HG03439 (cell line): ENCODE data around the gene ZMYM2.
A peak's percentile ranks its signal among the peaks of the same experiment; 100 is the strongest.
"Not testable (repeated sequence)": the region's sequence is repeated elsewhere in the genome, so short reads cannot be mapped to it uniquely, and the experiment has no call there.

Experiments
- ATAC-seq: cut with Tn5 transposase; IDR thresholded peaks from one replicate; pipeline ENCODE4 v1.9.1; 2021; ENCODE audit warnings: mild to moderate bottlenecking, moderate library complexity; ENCODE audit not compliant: unreplicated experiment

ZMYM2 gene

GRCh38 chr13:19982447-19983043 lies 24.0 kb downstream of the ZMYM2 start:
- no peak for ATAC-seq

GRCh38 chr13:19984430-19985218 lies 26.1 kb downstream of the ZMYM2 start:
- peak; percentile 64 for ATAC-seq

DNA sequence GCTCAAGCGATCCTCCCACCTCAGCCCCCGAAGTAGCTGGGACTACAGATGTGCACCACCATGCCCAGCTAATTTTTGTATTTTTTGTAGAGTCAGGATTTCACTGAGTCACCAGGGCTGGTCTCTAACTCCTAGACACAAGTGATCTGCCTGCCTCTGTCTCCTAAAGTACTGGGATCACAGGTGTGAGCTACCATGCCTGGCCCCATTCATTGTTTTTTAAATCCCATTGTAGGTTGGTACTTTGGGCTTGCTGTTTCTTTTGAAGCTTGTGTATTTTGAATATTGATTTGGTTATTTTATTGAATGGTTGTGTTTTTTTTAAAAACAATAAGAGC lies 26.7 kb downstream of the ZMYM2 start:
- ATAC-seq: no peak

DNA sequence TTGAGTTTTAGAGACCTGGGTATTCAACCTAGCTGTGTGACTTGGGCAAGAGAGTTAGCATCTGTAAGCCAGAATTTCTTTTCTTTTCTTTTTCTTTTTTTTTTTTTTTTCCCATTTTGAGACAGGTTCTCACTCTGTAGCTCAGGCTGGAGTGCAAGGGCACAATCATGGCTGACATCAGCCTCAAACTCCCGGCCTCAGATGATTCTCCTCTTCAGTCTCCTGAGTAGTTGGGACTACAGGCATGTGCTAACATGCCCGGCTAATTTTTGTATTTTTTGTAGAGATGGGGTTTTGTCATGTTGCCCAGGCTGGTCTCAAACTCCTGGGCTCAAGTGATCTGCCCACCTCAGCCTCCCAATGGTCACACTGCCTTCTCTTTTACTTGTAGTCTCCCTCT lies 33.0 kb downstream of the ZMYM2 start:
- no peak for ATAC-seq

- ATAC-seq: no peak
Measured at GRCh38 chr13:19993024-19993423, 34.5 kb downstream of the ZMYM2 start.

GRCh38 chr13:19998960-19999359 lies 40.4 kb downstream of the ZMYM2 start:
- no peak for ATAC-seq

- ATAC-seq: no peak
Measured at GRCh38 chr13:20000062-20000552, 41.6 kb downstream of the ZMYM2 start.

GRCh38 chr13:20001366-20002190 lies 43.1 kb downstream of the ZMYM2 start:
- ATAC-seq: no peak

- ATAC-seq: no peak
Measured at GRCh38 chr13:20002787-20003186, 44.3 kb downstream of the ZMYM2 start.

GRCh38 chr13:20006206-20006605 lies 47.7 kb downstream of the ZMYM2 start:
- ATAC-seq: no peak

DNA sequence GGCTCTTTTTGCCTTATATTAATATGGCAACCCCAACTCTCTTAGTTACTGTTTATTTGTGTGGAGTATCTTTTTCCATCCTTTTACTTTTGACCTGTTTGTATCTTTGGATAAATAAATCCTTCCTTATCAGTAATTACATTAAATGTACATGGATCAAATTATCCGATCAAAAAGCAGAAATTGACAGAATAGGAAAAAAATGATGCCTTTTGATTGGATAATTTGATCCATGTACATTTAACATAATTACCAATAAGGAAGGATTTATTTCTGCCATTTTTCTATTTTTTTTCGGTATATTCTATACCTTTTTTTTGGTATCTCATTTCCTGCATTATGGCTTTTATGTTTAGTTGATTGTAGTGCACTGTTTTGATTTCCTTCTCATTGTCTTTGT lies 57.2 kb downstream of the ZMYM2 start:
- no peak for ATAC-seq

DNA sequence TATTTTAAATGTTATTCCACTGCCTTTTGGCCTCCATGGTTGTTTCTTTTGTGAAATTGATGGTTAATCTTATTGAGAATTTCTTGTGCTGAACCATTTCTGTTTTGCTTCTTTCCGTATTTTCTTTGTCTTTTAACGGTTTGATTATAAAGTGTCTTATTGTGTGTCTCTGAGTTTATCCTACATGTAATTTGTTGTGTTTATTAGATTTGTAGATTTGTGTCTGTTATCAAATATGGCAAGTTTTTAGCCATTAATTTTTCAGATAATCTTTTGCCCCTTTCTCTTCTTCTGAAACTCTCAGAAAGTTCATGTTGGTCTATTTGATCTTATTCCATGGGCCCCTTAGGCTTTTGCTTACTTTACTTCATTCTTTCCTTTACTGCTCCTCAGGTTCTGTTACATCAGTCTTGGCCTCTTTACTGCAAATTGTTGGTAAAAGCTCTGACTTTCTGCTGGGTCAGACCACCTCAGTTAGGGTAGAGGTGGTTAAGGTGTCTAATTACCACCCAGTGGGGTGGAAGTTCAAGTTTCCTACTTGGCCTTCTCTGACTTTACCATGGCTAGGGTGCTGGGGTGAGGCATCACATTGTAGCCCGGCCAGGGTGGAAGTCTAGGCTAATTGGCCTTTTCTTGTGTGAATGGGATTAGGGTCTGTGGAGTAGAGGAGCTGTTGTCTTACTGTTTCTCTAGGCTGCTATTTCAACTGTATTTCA lies 58.3 kb downstream of the ZMYM2 start:
- ATAC-seq: no peak

- no peak for ATAC-seq
Measured at GRCh38 chr13:20017365-20017711, 58.8 kb downstream of the ZMYM2 start.

GRCh38 chr13:20019043-20019442 lies 60.5 kb downstream of the ZMYM2 start:
- no peak for ATAC-seq

DNA sequence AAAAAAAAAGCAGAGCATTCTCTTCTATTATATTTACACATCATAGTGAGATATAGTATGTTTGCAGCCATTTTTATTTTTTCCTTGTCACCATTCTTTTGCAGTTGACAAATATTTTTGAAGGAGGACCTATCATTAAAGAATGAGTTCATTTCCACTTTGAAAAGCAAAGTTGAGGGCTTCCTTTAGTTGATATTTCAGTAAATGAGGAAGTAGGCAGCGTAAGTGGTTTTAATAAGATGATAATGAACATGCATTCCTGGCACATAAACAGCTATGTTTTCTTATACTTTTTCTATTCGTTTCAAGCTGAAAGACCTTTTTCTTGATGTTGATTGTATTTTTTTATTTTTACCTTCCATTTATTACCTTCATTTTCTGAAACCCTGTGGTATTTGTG lies 66.2 kb downstream of the ZMYM2 start:
- ATAC-seq: no peak

DNA sequence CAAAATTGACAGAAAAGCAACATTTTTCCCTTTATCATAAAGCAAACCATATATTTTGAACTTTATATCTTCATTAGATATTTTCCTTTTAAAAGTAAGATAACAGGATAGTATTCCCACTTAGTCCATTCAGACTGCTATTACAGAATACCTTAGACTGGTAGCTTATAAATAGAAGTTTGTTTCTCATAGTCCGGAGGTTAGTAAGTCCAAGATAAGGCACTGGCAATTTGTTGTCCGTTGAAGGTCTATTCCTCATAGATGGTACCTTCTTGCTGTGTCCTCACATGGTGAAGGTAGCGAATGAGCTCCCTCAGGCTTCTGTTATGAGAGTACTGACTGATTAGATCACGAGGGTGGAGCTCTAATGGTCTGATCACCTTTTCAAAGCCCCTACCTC lies 70.4 kb downstream of the ZMYM2 start:
- ATAC-seq: no peak

GRCh38 chr13:20033486-20033885 lies 75.0 kb downstream of the ZMYM2 start:
- no peak for ATAC-seq

DNA sequence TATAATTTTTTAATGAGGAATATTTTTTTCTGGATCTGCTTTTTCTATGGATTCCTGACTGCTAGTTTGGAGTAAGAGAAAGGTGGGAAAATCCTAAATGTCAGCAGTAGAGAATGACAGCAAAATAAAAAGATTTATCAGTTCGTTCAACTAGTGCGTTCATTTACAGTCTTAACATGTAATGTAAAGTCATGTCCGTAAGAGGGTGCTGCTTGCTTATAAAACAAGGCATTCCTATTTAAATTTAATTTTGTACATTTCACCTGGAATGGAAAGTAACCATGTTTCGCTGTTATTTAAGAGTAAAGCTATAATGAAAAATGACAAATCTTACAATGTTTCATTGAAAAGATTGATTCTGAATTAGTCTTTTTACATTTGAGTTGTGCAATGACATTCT lies 76.6 kb downstream of the ZMYM2 start:
- ATAC-seq: no peak

- no peak for ATAC-seq
Measured at GRCh38 chr13:20037908-20038307, 79.4 kb downstream of the ZMYM2 start.

DNA sequence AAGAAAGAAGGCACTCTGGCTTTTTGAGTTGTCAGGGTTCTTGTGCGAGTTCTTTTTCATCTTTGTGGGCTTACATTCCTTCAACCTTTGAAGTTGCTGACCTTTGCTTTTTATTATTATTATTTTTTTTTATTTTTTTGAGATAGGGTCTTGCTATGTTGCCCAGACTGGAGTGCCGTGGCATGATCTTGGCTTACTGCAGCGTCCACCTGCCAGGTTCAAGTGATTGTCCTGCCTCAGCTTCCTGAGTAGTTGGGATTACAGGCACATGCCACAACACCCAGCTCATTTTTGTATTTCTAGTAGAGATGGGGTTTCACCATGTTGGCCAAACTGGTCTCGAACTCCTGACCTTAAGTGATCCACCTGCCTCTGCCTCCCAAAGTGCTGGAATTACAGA lies 84.1 kb downstream of the ZMYM2 start:
- not testable (repeated sequence) for ATAC-seq

DNA sequence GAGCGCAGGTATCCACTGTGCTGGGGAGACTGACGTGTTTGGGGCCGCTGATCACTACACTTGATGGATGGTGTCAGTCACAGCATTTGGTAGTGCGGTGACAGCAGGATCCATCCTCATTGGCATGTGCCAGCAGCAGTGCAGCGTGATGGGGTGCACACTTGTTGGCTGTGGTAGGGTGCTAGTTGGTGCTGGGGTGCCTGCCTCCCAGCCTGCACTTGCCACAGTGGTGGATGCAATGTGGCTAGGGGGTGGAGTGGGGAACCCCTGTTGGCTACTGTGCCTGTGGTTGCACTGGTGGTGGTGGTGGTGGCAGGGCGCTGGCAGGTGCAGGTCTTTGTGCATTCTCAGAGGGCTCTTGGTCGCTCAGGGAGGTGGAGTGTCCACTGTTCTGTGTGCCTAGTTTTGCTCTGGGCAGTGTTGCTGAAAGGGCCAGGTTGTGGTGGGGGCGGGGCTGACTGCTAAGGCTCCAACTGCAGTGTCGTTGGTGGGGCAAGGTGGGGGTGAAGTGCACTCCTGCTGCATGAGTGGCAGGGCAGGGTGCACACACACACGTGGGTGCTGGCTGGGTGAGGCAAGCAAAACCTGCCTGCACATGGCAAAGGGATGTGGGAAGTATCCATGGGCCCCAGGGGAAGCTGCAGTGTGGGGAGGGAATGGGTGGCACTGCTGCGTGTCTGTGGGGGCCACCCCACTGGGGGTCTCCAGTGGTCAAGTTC lies 84.8 kb downstream of the ZMYM2 start:
- ATAC-seq: no peak
